Measurements from ENCODE around the gene MINAR1.

- TF ChIP-seq CTCF (IDR thresholded peaks at IDR 0.05) (no peak), EZH2 (IDR thresholded peaks at IDR 0.05) (no peak)
These were observed 42.1 kb downstream of the MINAR1 start for GRCh38 chr15:79474252-79474651.
